HG03097 (cell line): Measurements from ENCODE around the gene SCGB3A1.

Source experiments
- ATAC-seq: cut with Tn5 transposase; IDR thresholded peaks from one replicate; pipeline ENCODE4 v1.9.1; 2021; ENCODE audit not compliant: unreplicated experiment, low FRiP score

Gene SCGB3A1

GRCh38 chr5:180593446-180594206 is 2.3 kb upstream of the SCGB3A1 start:
- ATAC-seq, result no peak

- no peak for ATAC-seq
Observed at GRCh38 chr5:180592176-180592575, 877 bp upstream of the SCGB3A1 start.

- no peak for ATAC-seq
Observed at GRCh38 chr5:180590543-180591310, 572 bp downstream of the SCGB3A1 start.

GRCh38 chr5:180589771-180590542 is 1.3 kb downstream of the SCGB3A1 start:
- no peak for ATAC-seq

DNA sequence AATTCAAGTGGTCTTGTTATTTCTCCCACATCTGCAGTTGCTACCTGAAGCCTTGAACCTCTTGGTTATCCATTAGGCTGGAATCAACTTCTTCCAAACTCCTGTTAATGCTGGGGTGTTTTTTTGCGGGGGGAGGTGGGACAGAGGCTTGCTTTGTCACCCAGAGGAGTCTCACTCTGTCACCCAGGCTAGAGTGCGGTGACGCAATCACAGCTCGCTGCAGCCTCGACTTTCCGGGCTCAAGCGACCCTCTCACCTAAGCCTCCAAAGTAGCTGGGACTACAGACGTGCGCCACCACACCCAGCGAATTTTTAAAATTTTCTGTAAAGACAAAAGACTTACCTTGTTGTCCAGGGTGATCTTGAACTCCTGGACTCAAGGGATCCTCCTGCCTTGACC is 4.4 kb downstream of the SCGB3A1 start:
- ATAC-seq, result no peak

GRCh38 chr5:180586204-180586603 is 5.1 kb downstream of the SCGB3A1 start:
- no peak for ATAC-seq

GRCh38 chr5:180583738-180584137 is 7.6 kb downstream of the SCGB3A1 start:
- ATAC-seq, result no peak

GRCh38 chr5:180580681-180581080 is 10.6 kb downstream of the SCGB3A1 start:
- ATAC-seq, result no peak

GRCh38 chr5:180575571-180575970 is 15.7 kb downstream of the SCGB3A1 start:
- ATAC-seq, result no peak

GRCh38 chr5:180568914-180569313 is 22.4 kb downstream of the SCGB3A1 start:
- ATAC-seq, result no peak

DNA sequence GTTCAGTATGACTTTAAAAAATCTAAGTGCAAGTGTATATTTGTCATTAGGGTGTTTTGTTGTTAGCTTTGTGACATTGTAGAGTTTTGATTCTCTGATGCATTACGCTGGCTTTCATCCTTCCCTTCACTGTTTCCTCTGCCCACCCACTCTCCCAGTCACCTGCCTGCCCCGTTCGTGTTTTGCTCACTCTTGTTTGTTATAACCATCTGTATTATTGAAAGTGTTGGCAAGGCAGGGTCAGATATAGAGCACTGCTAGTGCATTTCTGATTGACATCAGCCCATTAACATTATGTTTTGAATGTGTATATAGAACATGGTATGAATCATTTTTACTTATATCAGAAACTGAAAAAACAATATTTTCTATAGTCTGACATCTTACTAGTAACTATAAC is 27.3 kb downstream of the SCGB3A1 start:
- no peak for ATAC-seq

DNA sequence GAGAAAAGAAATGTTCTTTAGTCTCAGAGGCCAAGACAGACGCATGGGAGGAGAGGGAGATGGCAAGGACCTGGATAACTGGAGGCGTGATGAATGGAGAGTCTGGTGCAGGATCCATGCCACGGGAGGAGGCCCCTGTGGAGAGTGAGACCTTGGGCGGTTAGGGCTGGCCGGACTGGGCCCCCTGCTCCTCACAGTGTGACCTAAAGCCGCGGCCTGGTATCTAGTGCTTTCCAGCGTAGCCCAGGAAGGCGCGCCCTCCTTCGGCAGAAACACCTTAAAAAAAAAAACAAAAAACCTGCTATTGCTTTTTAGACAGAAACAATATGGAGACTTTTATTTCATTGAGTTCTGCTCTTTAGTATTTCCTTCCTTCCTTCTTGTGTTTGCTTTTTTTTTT is 33.1 kb downstream of the SCGB3A1 start:
- no peak for ATAC-seq

DNA sequence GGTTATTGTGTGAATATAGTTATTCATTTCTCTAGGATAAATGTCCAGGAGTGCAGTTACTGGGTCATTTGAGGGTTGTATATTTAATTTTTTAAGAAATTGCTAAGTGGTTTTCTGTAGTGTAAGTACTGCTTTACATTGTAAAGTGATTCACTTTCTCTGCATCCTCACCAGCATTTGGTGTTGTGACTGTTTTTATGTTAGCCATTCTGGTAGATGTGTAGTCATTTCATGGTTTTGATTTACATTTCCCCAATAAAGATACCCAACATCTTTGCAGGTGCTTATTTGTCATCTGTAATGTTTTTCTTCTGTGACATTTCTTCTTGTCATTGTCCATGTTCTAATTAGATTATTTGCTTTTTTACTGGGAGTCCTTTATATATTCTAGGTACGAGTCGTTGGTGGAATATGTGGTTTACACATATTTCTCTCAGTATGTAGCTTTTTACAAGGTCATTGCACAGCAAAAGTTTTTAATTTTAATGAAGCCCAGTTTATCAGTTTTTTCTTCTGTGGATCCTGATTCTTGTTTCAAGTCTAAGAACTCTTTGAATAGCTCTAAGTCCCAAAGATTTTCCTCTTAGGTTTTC is 34.0 kb downstream of the SCGB3A1 start:
- no peak for ATAC-seq

GRCh38 chr5:180555168-180555921 is 36.0 kb downstream of the SCGB3A1 start:
- no peak for ATAC-seq

GRCh38 chr5:180553530-180553929 is 37.8 kb downstream of the SCGB3A1 start:
- no peak for ATAC-seq

- ATAC-seq, result no peak
Observed at GRCh38 chr5:180548563-180548962, 42.7 kb downstream of the SCGB3A1 start.

GRCh38 chr5:180545248-180545647 is 46.1 kb downstream of the SCGB3A1 start:
- no peak for ATAC-seq

GRCh38 chr5:180541710-180542109 is 49.6 kb downstream of the SCGB3A1 start:
- no peak for ATAC-seq
